H9 (cell line): ENCODE results near the gene PLK1. TPM values are rescaled to one million over a fixed set of nuclear protein-coding genes. Genes with fewer than 3 reads are reported as not detected.

ENCODE experiments used
- DNase-seq: peaks from one replicate; pipeline ENCODE4 v3.0.0-alpha.2; 2017
- H2AFZ ChIP-seq: one replicate; pipeline ENCODE4 v1.6.1; 2013; ENCODE audit warnings: mild to moderate bottlenecking, low read length, control low read depth, moderate library complexity
- H2AK5ac ChIP-seq: 2 replicates; pipeline ENCODE4 v1.6.1; 2013; ENCODE audit warnings: low read length, control low read depth, mixed read lengths; ENCODE audit not compliant: insufficient read length
- H2BK120ac ChIP-seq: one replicate; pipeline ENCODE4 v1.6.1; 2013; ENCODE audit warnings: low read depth, mild to moderate bottlenecking, low read length, control low read depth, inconsistent platforms; ENCODE audit not compliant: poor library complexity, severe bottlenecking
- H2BK12ac ChIP-seq: 2 replicates; pipeline ENCODE4 v1.6.1; 2013; ENCODE audit warnings: low read length, control low read depth, mixed read lengths, low read depth; ENCODE audit not compliant: insufficient read length
- H2BK15ac ChIP-seq: 2 replicates; pipeline ENCODE4 v1.6.1; 2013; ENCODE audit warnings: low read depth, low read length, control low read depth
- H2BK20ac ChIP-seq: one replicate; pipeline ENCODE4 v1.6.1; 2013; ENCODE audit warnings: low read depth, mild to moderate bottlenecking, low read length, control low read depth, inconsistent platforms; ENCODE audit not compliant: poor library complexity, severe bottlenecking
- H2BK5ac ChIP-seq: 2 replicates; pipeline ENCODE4 v1.6.1; 2013; ENCODE audit warnings: low read length, control low read depth, mixed read lengths; ENCODE audit not compliant: insufficient read length
- H3K14ac ChIP-seq: 2 replicates; pipeline ENCODE4 v1.6.1; 2013; ENCODE audit warnings: low read length, control low read depth; ENCODE audit not compliant: insufficient read depth
- H3K18ac ChIP-seq: 2 replicates; pipeline ENCODE4 v1.6.1; 2013; ENCODE audit warnings: low read depth, mild to moderate bottlenecking, mixed read lengths, low read length, control low read depth; ENCODE audit not compliant: insufficient read length
- H3K23ac ChIP-seq: 2 replicates; pipeline ENCODE4 v1.6.1; 2013; ENCODE audit warnings: low read length, control low read depth, mixed read lengths, low read depth; ENCODE audit not compliant: insufficient read length
- H3K23me2 ChIP-seq: 2 replicates; pipeline ENCODE4 v1.6.1; 2013; ENCODE audit warnings: low read depth, mild to moderate bottlenecking, mixed read lengths, low read length, control low read depth; ENCODE audit not compliant: insufficient read length, poor library complexity, severe bottlenecking
- H3K27ac ChIP-seq: 2 replicates; pipeline ENCODE4 v1.5.1; 2013; ENCODE audit warnings: low read length, control low read depth, mixed read lengths, low read depth; ENCODE audit not compliant: insufficient read length
- H3K27me3 ChIP-seq: 2 replicates; pipeline ENCODE4 v1.6.1; 2013; ENCODE audit warnings: low read length, control low read depth, inconsistent platforms; ENCODE audit not compliant: insufficient read depth
- H3K4ac ChIP-seq: 2 replicates; pipeline ENCODE4 v1.6.1; 2013; ENCODE audit warnings: low read depth, mild to moderate bottlenecking, control low read depth, inconsistent platforms, low read length, moderate library complexity
- H3K4me1 ChIP-seq: 2 replicates; pipeline ENCODE4 v1.6.1; 2013; ENCODE audit warnings: low read length, control low read depth, inconsistent platforms; ENCODE audit not compliant: insufficient read depth
- H3K4me2 ChIP-seq: 2 replicates; pipeline ENCODE4 v1.6.1; 2013; ENCODE audit warnings: low read length, control low read depth, mixed read lengths; ENCODE audit not compliant: insufficient read length, insufficient read depth
- H3K56ac ChIP-seq: 2 replicates; pipeline ENCODE4 v1.6.1; 2013; ENCODE audit warnings: low read depth, mild to moderate bottlenecking, mixed read lengths, low read length, control low read depth; ENCODE audit not compliant: insufficient read length
- H3K79me1 ChIP-seq: 2 replicates; pipeline ENCODE4 v1.6.1; 2013; ENCODE audit warnings: low read depth, mild to moderate bottlenecking, moderate library complexity, low read length, control low read depth, inconsistent platforms; ENCODE audit not compliant: insufficient read depth, poor library complexity, severe bottlenecking
- H3K79me2 ChIP-seq: 2 replicates; pipeline ENCODE4 v1.6.1; 2013; ENCODE audit warnings: low read length, control low read depth, inconsistent platforms; ENCODE audit not compliant: insufficient read depth
- H3K9ac ChIP-seq: 2 replicates; pipeline ENCODE4 v1.6.1; 2013; ENCODE audit warnings: low read length, control low read depth, mixed read lengths; ENCODE audit not compliant: insufficient read length; ENCODE audit errors: extremely low read depth
- H3K9me3 ChIP-seq: one replicate; pipeline ENCODE4 v1.6.1; 2013; ENCODE audit warnings: low read depth, low read length, inconsistent platforms; ENCODE audit not compliant: control insufficient read depth
- H3T11ph ChIP-seq: one replicate; pipeline ENCODE4 v1.6.1; 2013; ENCODE audit warnings: mild to moderate bottlenecking, low read length, control low read depth, inconsistent platforms
- H4K20me1 ChIP-seq: one replicate; pipeline ENCODE4 v1.6.1; 2013; ENCODE audit not compliant: control insufficient read depth, insufficient read length, insufficient read depth
- H4K5ac ChIP-seq: 2 replicates; pipeline ENCODE4 v1.6.1; 2013; ENCODE audit warnings: low read depth, mild to moderate bottlenecking, mixed read lengths, low read length, control low read depth; ENCODE audit not compliant: insufficient read length
- H4K8ac ChIP-seq: replicated peaks from 2 replicates; pipeline ENCODE4 v1.6.1; 2013; ENCODE audit warnings: low read length, control low read depth, mixed read lengths, low read depth; ENCODE audit not compliant: insufficient read length
- H4K91ac ChIP-seq: 2 replicates; pipeline ENCODE4 v1.6.1; 2013; ENCODE audit warnings: low read depth, mild to moderate bottlenecking, moderate library complexity, mixed read lengths, low read length, control low read depth; ENCODE audit not compliant: insufficient read length
- H3K27ac Mint-ChIP-seq, 3 experiments: 2 replicates in 2 of 3; 3 replicates in 1 of 3; pipeline ENCODE4 v1.8.0; 2020 to 2021; ENCODE audit warnings: mixed read lengths in 3 of 3, mild to moderate bottlenecking in 1 of 3, moderate library complexity in 1 of 3
- H3K27me3 Mint-ChIP-seq: 2 replicates; pipeline ENCODE4 v1.8.0; 2021; ENCODE audit warnings: low read depth, mild to moderate bottlenecking, moderate library complexity, mixed read lengths
- H3K36me3 Mint-ChIP-seq, 3 experiments: 2 replicates in 2 of 3; 3 replicates in 1 of 3; pipeline ENCODE4 v1.8.0; 2020 to 2021; ENCODE audit warnings: low read depth in 3 of 3, mixed read lengths in 3 of 3; ENCODE audit not compliant: insufficient read depth in 1 of 3
- H3K4me1 Mint-ChIP-seq, 2 experiments: 2 replicates each; pipeline ENCODE4 v1.8.0; 2020; ENCODE audit warnings: mixed read lengths in 2 of 2
- H3K4me3 Mint-ChIP-seq, 2 experiments: 2 replicates in 1 of 2; 3 replicates in 1 of 2; pipeline ENCODE4 v1.8.0; 2020 to 2021; ENCODE audit warnings: mild to moderate bottlenecking in 2 of 2, mixed read lengths in 2 of 2, moderate library complexity in 1 of 2
- H3K9me3 Mint-ChIP-seq, 2 experiments: 2 replicates in 1 of 2; 3 replicates in 1 of 2; pipeline ENCODE4 v1.8.0; 2020; ENCODE audit warnings: mild to moderate bottlenecking in 2 of 2, mixed read lengths in 2 of 2, moderate library complexity in 1 of 2
- WGBS: extraction: QIAGEN DNeasy Blood & Tissue Kit; methylation state at CpG from one replicate; pipeline ENCODE4 v1.1.7; 2013; ENCODE audit warnings: missing lambda C conversion rate, low lambda C conversion rate, mixed read lengths; ENCODE audit not compliant: insufficient read length; ENCODE audit errors: extremely low coverage; 5-methylcytosine and 5-hydroxymethylcytosine counted together
- total RNA-seq: library from RNA; stranded (reverse); gene quantifications from 2 replicates; pipeline ENCODE4 v1.2.1, GENCODE V29; 2021
- TF ChIP-seq, protein P1 (sequence below): fragments of 200-600 bp; sonication (generic); conservative IDR thresholded peaks from 3 replicates; pipeline ENCODE4 v1.8.0; 2021; ENCODE audit warnings: antibody characterized with exemption, mild to moderate bottlenecking

PLK1 gene
- total RNA-seq, 1 experiment from 2014 or later = 140 TPM

DNA sequence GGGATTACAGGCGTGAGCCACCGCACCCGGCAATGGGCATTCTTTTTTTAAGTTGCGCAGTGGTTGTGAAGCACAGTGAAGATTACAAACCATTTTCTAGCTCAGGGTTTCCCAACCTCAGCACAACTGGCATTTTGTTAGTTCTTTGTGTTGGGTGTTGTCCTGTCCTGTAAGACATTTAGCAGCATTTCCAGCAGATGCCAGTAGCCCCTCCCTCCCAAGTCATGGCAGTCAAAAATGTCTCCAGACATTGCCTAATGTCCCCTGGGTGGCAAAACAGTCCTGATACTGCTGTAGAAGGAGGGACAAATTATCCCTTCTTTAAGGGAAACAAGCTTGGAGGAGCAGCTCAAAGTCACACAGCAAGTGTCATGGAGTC lies 15.6 kb downstream of the PLK1 start:
- no peak overlapping the region for H2BK5ac ChIP-seq
- no peaks in the 10 kb centered on the region for H3K9me3 Mint-ChIP-seq
- H3K27ac Mint-ChIP-seq = peak overlapping the region in 2 of 3 experiments; percentile 30 to 73; a peak in 2 of 7 replicates
- H4K91ac ChIP-seq = no peak overlapping the region
- DNase-seq = no peak
- no peak overlapping the region for H3T11ph ChIP-seq
- WGBS = no CpG with 5 or more reads among the region's 4 CpGs
- H3K4me2 ChIP-seq = peak overlapping the region; percentile 41
- no peaks in the 10 kb centered on the region for H3K27me3 Mint-ChIP-seq
- H3K27ac ChIP-seq = no peak overlapping the region
- H3K56ac ChIP-seq = no peak overlapping the region
- H3K36me3 Mint-ChIP-seq = peaks cover 9 to 33% (median 23%) of the 10 kb centered on the region in 3 experiments; a peak in 6 of 7 replicates
- no peak overlapping the region for H3K9ac ChIP-seq
- H2BK120ac ChIP-seq = no peak overlapping the region
- H3K4me3 Mint-ChIP-seq = peak overlapping the region; percentile 73 to 84
- H3K23ac ChIP-seq = no peak overlapping the region
- no peak overlapping the region for H3K4ac ChIP-seq
- TF ChIP-seq, protein P1, sequence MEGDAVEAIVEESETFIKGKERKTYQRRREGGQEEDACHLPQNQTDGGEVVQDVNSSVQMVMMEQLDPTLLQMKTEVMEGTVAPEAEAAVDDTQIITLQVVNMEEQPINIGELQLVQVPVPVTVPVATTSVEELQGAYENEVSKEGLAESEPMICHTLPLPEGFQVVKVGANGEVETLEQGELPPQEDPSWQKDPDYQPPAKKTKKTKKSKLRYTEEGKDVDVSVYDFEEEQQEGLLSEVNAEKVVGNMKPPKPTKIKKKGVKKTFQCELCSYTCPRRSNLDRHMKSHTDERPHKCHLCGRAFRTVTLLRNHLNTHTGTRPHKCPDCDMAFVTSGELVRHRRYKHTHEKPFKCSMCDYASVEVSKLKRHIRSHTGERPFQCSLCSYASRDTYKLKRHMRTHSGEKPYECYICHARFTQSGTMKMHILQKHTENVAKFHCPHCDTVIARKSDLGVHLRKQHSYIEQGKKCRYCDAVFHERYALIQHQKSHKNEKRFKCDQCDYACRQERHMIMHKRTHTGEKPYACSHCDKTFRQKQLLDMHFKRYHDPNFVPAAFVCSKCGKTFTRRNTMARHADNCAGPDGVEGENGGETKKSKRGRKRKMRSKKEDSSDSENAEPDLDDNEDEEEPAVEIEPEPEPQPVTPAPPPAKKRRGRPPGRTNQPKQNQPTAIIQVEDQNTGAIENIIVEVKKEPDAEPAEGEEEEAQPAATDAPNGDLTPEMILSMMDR = no peak
- no peak overlapping the region for H2AFZ ChIP-seq
- no peak overlapping the region for H2BK15ac ChIP-seq
- H3K4me1 Mint-ChIP-seq = peaks cover 16 to 17% of the 10 kb centered on the region in 2 experiments
- H3K4me1 ChIP-seq = no peaks in the 10 kb centered on the region
- no peak overlapping the region for H2BK12ac ChIP-seq
- H3K14ac ChIP-seq = no peak overlapping the region
- H3K18ac ChIP-seq = no peak overlapping the region
- no peak overlapping the region for H4K5ac ChIP-seq
- no peak overlapping the region for H4K8ac ChIP-seq
- peaks cover 6% of the 10 kb centered on the region for H3K23me2 ChIP-seq
- H3K9me3 ChIP-seq = no peaks in the 10 kb centered on the region
- H2AK5ac ChIP-seq = no peak overlapping the region
- no peaks in the 10 kb centered on the region for H4K20me1 ChIP-seq
- H3K79me2 ChIP-seq = no peaks in the 10 kb centered on the region
- no peaks in the 10 kb centered on the region for H3K27me3 ChIP-seq
- H2BK20ac ChIP-seq = no peak overlapping the region
- no peaks in the 10 kb centered on the region for H3K79me1 ChIP-seq
